Activated CD4-positive, alpha-beta memory T cell treated with anti-CD3 and anti-CD28 coated beads for 36 hours (primary cell): ENCODE data around the gene ADAM10. TPM values are rescaled to one million over a fixed set of nuclear protein-coding genes. Genes with fewer than 3 reads are reported as not detected.

Experiments
- CTCF ChIA-PET: fragments of 350-600 bp; sonication (Branson Sonifier 250); formaldehyde crosslinking; loops from one replicate; lab custom pipeline; 2021; ENCODE audit warnings: antibody characterized with exemption, inconsistent platforms; lab: Charles Lee
- POLR2A ChIA-PET: fragments of 350-600 bp; sonication (Branson Sonifier 250); formaldehyde crosslinking; loops from one replicate; lab custom pipeline; 2021; ENCODE audit warnings: antibody characterized with exemption; lab: Charles Lee
- DNase-seq: peaks from one replicate; pipeline ENCODE4 v3.0.0-alpha.2; 2020
- H3K27ac Mint-ChIP-seq: one replicate; pipeline ENCODE4 v1.8.0; 2021; ENCODE audit warnings: mixed read lengths
- H3K27me3 Mint-ChIP-seq: one replicate; pipeline ENCODE4 v1.8.0; 2021; ENCODE audit warnings: mixed read lengths
- H3K36me3 Mint-ChIP-seq: one replicate; pipeline ENCODE4 v1.8.0; 2021; ENCODE audit warnings: mixed read lengths
- H3K4me1 Mint-ChIP-seq: one replicate; pipeline ENCODE4 v1.8.0; 2021; ENCODE audit warnings: low read depth, mixed read lengths
- H3K4me3 Mint-ChIP-seq: one replicate; pipeline ENCODE4 v1.8.0; 2021; ENCODE audit warnings: mild to moderate bottlenecking, mixed read lengths
- H3K9me3 Mint-ChIP-seq: one replicate; pipeline ENCODE4 v1.8.0; 2021; ENCODE audit warnings: mixed read lengths
- intact Hi-C: fragments of 100-400 bp; cut with micrococcal nuclease; formaldehyde crosslinking; loops from one replicate; pipeline ENCODE4 v1.15.1; 2023
- total RNA-seq, 2 experiments: library from RNA; stranded (reverse); gene quantifications; one replicate each; pipeline ENCODE4 v1.2.3, GENCODE V29; 2021

Gene ADAM10
- total RNA-seq, 2 experiments from 2014 or later = 80.1 to 82.3 TPM

DNA sequence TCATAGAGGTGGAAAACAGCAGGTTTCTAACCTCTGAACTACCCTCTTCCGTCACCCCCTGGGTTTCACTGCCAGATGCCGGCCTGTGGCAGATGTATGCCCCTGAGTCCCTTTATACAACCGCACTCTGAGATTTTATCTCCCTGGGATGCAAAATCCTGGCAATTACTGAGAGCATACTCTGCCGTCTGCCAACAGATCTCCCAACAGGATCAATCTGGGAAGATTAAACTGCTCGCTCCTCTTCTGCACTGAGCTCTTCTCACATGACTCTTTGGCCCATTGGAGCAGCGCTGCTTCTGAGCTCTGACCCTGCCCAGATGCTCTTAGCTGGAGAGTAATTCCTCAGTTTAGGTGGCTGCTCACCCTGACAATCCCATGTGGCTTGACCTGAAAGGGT lies 184.5 kb downstream of the ADAM10 start:
- peaks cover 6% of the 10 kb centered on the region for H3K9me3 Mint-ChIP-seq
- H3K4me1 Mint-ChIP-seq = peaks cover 8% of the 10 kb centered on the region
- H3K4me3 Mint-ChIP-seq = no peak overlapping the region
- H3K27me3 Mint-ChIP-seq = no peaks in the 10 kb centered on the region
- H3K27ac Mint-ChIP-seq = no peak overlapping the region
- no peaks in the 10 kb centered on the region for H3K36me3 Mint-ChIP-seq
- POLR2A ChIA-PET = no interaction called here
- DNase-seq = no peak
- intact Hi-C loops = no loop called here
- CTCF ChIA-PET = no interaction called here

- DNase-seq = no peak
- ChIA-PET CTCF (no interaction called here), POLR2A (no interaction called here)
- Mint-ChIP-seq H3K9me3 (no peaks in the 10 kb centered on the region), H3K36me3 (no peaks in the 10 kb centered on the region), H3K4me3 (no peak overlapping the region), H3K27me3 (no peaks in the 10 kb centered on the region), H3K4me1 (no peaks in the 10 kb centered on the region), H3K27ac (no peak overlapping the region)
- intact Hi-C loops = no loop called here
Observed at GRCh38 chr15:58562135-58562534, 187.4 kb downstream of the ADAM10 start.

DNA sequence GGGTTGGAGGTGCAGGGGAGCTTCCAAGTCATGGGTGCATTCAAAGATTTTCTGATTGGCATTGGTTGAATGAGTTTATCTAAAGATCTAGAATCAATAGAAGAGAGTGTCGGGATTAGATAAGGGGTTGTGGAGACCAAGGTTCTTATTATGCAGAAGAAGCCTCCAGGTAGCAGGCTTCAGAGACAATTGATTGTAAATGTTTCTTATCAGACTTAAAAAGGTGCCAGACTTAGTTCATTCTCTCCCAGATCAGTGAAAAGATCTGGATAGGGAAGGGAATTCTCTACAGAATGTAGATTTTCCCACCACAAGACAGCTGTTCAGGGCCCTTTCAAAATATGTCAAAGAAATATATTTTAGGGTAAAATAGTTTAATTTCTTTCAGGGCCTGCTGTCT lies 188.2 kb downstream of the ADAM10 start:
- Mint-ChIP-seq H3K27me3 (no peaks in the 10 kb centered on the region), H3K27ac (no peak overlapping the region), H3K36me3 (no peaks in the 10 kb centered on the region), H3K4me1 (no peaks in the 10 kb centered on the region), H3K9me3 (no peaks in the 10 kb centered on the region), H3K4me3 (no peak overlapping the region)
- no peak for DNase-seq
- ChIA-PET POLR2A (no interaction called here), CTCF (no interaction called here)
- intact Hi-C loops = no loop called here

- H3K27ac Mint-ChIP-seq = no peak overlapping the region
- H3K27me3 Mint-ChIP-seq = no peaks in the 10 kb centered on the region
- intact Hi-C loops = no loop called here
- POLR2A ChIA-PET = no interaction called here
- H3K4me3 Mint-ChIP-seq = no peak overlapping the region
- H3K9me3 Mint-ChIP-seq = no peaks in the 10 kb centered on the region
- H3K36me3 Mint-ChIP-seq = no peaks in the 10 kb centered on the region
- DNase-seq = no peak
- no peaks in the 10 kb centered on the region for H3K4me1 Mint-ChIP-seq
- CTCF ChIA-PET = no interaction called here
Observed at GRCh38 chr15:58559904-58560588, 189.5 kb downstream of the ADAM10 start.

DNA sequence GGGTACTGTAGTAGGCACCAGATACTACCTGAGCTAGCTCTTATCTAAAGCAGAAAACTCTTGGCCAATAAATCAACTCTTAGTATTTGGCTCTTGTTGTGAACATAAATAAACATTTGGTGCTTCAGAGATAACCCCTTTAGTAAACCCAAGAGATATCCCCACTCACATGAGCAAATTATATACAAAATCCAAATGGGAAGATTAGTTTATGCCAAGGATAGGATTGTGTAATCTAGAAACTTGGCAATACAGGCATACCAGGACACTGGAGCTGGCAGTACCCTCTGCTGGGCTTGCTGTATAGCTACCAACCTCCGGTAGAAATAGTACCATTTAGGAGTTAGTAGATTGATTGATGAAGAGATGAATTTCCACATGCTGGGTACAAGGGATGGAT lies 190.7 kb downstream of the ADAM10 start:
- DNase-seq = no peak
- no peak overlapping the region for H3K4me3 Mint-ChIP-seq
- intact Hi-C loops = no loop called here
- no peaks in the 10 kb centered on the region for H3K36me3 Mint-ChIP-seq
- ChIA-PET POLR2A (no interaction called here), CTCF (interaction anchor here (1.9 kb wide), 1 partner anchor 49 kb away, joined by 4 read pairs; no protein-coding TSS in a partner anchor)
- no peaks in the 10 kb centered on the region for H3K27me3 Mint-ChIP-seq
- H3K9me3 Mint-ChIP-seq = no peaks in the 10 kb centered on the region
- H3K27ac Mint-ChIP-seq = no peak overlapping the region
- H3K4me1 Mint-ChIP-seq = no peaks in the 10 kb centered on the region

DNA sequence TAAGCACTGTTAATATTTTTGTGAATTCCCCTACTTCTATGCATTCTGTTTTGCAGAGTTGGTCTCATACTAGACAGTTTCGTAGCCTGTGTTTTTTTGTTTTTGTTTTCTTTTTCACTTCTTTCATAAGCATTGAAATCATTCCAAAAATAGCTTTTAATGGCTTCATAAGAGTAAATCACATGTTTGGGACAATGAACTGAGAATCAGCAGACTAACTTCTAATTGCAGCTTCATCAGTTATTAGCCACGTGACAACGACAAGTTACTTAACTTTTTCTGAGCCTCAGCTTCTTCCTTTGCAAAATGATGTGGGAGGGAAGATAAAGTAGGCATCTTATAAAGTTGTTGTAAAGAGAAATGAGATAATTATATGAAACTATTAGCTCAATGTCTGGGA lies 193.0 kb downstream of the ADAM10 start:
- CTCF ChIA-PET = interaction anchor here (1.1 to 1.5 kb wide), 2 partner anchors 21 to 328 kb away, joined by 3 to 4 read pairs; no protein-coding TSS in a partner anchor
- intact Hi-C loops = no loop called here
- H3K27ac Mint-ChIP-seq = no peak overlapping the region

DNA sequence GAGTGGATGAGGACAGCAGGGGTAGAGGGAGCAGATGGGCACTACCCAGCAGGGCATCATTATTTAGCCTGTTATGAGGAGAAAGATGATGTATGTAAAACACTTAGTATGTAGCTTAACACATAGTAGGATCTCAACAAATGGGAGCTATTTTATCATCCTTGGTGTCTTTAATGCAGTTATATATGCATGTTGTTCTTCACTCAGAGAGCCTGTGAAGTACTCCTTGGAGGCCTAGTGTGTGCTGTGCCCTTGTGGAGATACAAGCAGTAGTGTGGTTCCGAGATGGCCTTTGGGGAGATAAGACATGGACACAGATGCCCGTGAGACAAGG lies 193.5 kb downstream of the ADAM10 start:
- H3K36me3 Mint-ChIP-seq = no peaks in the 10 kb centered on the region
- peaks cover 3% of the 10 kb centered on the region for H3K27me3 Mint-ChIP-seq
- ChIA-PET POLR2A (no interaction called here), CTCF (interaction anchor here (1.1 to 1.5 kb wide), 2 partner anchors 21 to 328 kb away, joined by 3 to 4 read pairs; no protein-coding TSS in a partner anchor)
- H3K4me1 Mint-ChIP-seq = peaks cover 5% of the 10 kb centered on the region
- H3K9me3 Mint-ChIP-seq = no peaks in the 10 kb centered on the region
- DNase-seq = no peak
- intact Hi-C loops = no loop called here
- H3K27ac Mint-ChIP-seq = no peak overlapping the region
- H3K4me3 Mint-ChIP-seq = no peak overlapping the region

More for the DNA sequence above, 193.0 kb downstream of the ADAM10 start:
- H3K36me3 Mint-ChIP-seq = no peaks in the 10 kb centered on the region
- no peak for DNase-seq
- H3K4me3 Mint-ChIP-seq = no peak overlapping the region
- H3K27me3 Mint-ChIP-seq = peaks cover 3% of the 10 kb centered on the region
- no peaks in the 10 kb centered on the region for H3K9me3 Mint-ChIP-seq
- H3K4me1 Mint-ChIP-seq = no peaks in the 10 kb centered on the region
- POLR2A ChIA-PET = no interaction called here

GRCh38 chr15:58555162-58556027 lies 194.1 kb downstream of the ADAM10 start:
- Mint-ChIP-seq H3K9me3 (no peaks in the 10 kb centered on the region), H3K27ac (no peak overlapping the region), H3K36me3 (no peaks in the 10 kb centered on the region), H3K4me1 (peaks cover 5% of the 10 kb centered on the region), H3K4me3 (no peak overlapping the region), H3K27me3 (peaks cover 3% of the 10 kb centered on the region)
- DNase-seq = no peak
- POLR2A ChIA-PET = no interaction called here
- CTCF ChIA-PET = no interaction called here
- intact Hi-C loops = no loop called here

DNA sequence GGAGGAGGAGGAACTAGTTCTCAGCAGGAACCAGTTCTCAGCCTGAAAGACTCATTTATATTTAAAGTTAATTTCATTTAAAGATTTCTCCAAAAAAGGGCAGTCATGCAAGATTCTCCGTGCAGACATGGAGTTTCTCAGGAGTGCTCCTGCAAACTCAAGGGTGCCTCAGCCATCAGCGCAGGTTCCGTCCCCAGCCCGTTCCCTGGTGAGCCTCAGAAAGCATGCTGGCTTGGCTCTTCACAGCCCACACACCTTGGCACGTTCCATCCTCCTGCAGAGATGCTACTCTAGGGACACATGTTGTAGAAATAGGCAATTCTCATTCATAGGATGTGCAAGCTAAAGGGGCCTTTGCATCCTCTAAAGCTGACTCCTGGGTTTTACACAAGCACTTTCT lies 194.7 kb downstream of the ADAM10 start:
- H3K27me3 Mint-ChIP-seq = peaks cover 4% of the 10 kb centered on the region
- H3K27ac Mint-ChIP-seq = no peak overlapping the region
- CTCF ChIA-PET = no interaction called here
- no peak overlapping the region for H3K4me3 Mint-ChIP-seq
- H3K36me3 Mint-ChIP-seq = no peaks in the 10 kb centered on the region
- intact Hi-C loops = no loop called here
- POLR2A ChIA-PET = no interaction called here
- H3K9me3 Mint-ChIP-seq = no peaks in the 10 kb centered on the region
- H3K4me1 Mint-ChIP-seq = peaks cover 5% of the 10 kb centered on the region
- no peak for DNase-seq

DNA sequence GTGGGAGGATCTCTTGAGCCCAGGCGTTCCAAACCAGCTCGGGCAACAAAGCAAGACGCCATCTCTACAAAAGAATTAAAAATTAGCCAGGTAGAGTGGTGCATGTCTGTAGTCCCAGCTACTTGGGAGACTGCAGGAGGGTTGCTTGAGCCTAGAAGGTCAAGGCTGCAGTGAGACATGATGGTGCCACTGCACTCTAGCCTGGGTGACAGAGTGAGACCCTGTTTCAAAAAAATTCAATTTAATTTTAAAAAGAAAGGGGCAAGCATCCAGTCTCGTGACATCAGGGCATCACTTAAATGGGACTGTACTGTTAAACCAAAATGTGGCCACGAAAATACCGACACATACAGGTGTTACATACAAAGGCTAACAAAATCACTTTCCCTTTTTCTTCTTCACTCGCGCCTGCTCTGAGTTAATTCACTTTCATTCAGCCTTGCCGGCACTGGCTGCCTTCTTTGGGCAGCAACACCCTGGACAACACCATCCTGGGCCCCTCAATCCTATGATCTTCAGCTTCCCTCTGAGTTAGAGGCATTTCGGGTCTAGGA lies 196.1 kb downstream of the ADAM10 start:
- no peak overlapping the region for H3K27ac Mint-ChIP-seq
- DNase-seq = no peak
- peaks cover 5% of the 10 kb centered on the region for H3K4me1 Mint-ChIP-seq
- no peaks in the 10 kb centered on the region for H3K9me3 Mint-ChIP-seq
- intact Hi-C loops = no loop called here
- H3K36me3 Mint-ChIP-seq = no peaks in the 10 kb centered on the region
- POLR2A ChIA-PET = no interaction called here
- no peak overlapping the region for H3K4me3 Mint-ChIP-seq
- H3K27me3 Mint-ChIP-seq = peaks cover 4% of the 10 kb centered on the region
- CTCF ChIA-PET = interaction anchor here (0.6 kb wide), 2 partner anchors 85 to 155 kb away, joined by 3 to 6 read pairs; no protein-coding TSS in a partner anchor

DNA sequence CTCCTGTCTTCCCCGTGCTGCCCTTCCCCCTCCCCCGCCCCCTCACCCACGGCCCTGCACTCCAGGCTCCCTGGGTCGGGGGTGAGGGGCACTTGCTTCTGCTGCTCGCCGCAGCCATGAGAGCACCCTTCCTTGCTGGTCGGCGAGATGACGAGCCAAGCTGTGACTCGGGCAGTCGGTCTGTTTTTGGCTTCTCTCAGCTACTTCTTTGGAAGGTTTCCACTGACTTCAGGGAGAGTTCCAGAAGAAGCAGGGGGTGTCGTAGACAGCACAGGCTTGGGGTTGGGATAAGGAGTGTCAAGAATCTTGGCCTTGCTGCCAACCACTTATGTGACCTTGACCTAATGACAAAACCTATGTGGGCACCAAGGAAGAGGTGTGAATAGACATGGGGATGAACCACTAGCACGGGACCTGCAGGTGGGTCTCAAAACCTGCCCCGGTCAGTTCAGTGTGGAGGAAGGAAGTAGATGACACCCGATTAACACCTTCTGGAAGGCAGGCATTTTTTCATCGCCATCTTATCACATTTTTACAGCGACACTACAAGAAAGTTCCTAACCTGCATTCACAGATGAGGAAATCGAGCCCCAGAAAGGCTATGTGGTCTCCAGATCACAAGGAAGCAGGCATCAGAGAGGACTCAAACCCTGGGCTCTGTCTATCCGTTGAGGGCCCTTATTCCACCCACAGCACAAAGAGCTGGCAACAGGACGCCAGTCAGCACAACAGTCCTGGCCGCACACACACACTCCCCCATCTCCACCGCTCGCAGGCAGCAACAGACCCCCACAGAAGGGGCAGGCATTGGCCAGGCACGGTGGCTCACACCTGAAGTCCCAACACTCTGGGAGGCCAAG lies 196.8 kb downstream of the ADAM10 start:
- ChIA-PET CTCF (interaction anchor here (0.6 kb wide), 2 partner anchors 85 to 156 kb away, joined by 3 to 6 read pairs; no protein-coding TSS in a partner anchor), POLR2A (no interaction called here)
- Mint-ChIP-seq H3K27me3 (peaks cover 4% of the 10 kb centered on the region), H3K4me1 (peaks cover 5% of the 10 kb centered on the region), H3K9me3 (no peaks in the 10 kb centered on the region), H3K4me3 (no peak overlapping the region), H3K27ac (no peak overlapping the region), H3K36me3 (no peaks in the 10 kb centered on the region)
- intact Hi-C loops = no loop called here
- DNase-seq = no peak
